Bronchial epithelial cell (primary cell): ENCODE data around the gene EHBP1. TPM values are rescaled to one million over a fixed set of nuclear protein-coding genes. Genes with fewer than 3 reads are reported as not detected.

Experiments
- DNase-seq: peaks from one replicate; pipeline ENCODE4 v3.0.0-alpha.2; 2010; ENCODE audit warnings: low read depth
- FAIRE-seq: peaks from 2 replicates; lab custom pipeline; 2011; peaks lifted over from hg19 to GRCh38; lab: Jason Lieb, UNC
- H3K27me3 ChIP-seq: 2 replicates; pipeline ENCODE4 v1.5.1; 2011; ENCODE audit warnings: low read length; ENCODE audit not compliant: control insufficient read depth, insufficient read depth
- H3K36me3 ChIP-seq: 2 replicates; pipeline ENCODE4 v1.5.1; 2011; ENCODE audit warnings: low read length; ENCODE audit not compliant: control insufficient read depth, insufficient read depth
- H3K4me3 ChIP-seq: 2 replicates; pipeline ENCODE4 v1.5.1; 2011; ENCODE audit warnings: mild to moderate bottlenecking, low read depth, low read length, control low read depth
- CTCF ChIP-seq: IDR thresholded peaks from 2 replicates; pipeline ENCODE4 v1.5.1; 2011; ENCODE audit warnings: mild to moderate bottlenecking, moderate library complexity, low read length, control low read depth, inconsistent platforms; ENCODE audit not compliant: insufficient read depth, severe bottlenecking
- total RNA-seq: library from RNA; depleted of rRNA; stranded (reverse); fragments of >200 nt; gene quantifications from 2 replicates; pipeline ENCODE4 v1.2.1, GENCODE V29; 2014

The EHBP1 gene
- total RNA-seq, 1 donor from 2014 or later = 132 TPM

- no peaks in the 10 kb centered on the region for H3K27me3 ChIP-seq
These were observed 375.9 kb downstream of the EHBP1 start for GRCh38 chr2:63081404-63081803.

GRCh38 chr2:63086687-63087086 lies 381.2 kb downstream of the EHBP1 start:
- FAIRE-seq (no peak), DNase-seq (no peak)
- H3K36me3 ChIP-seq = no peaks in the 10 kb centered on the region
- TF ChIP-seq CTCF = no peak
- H3K27me3 ChIP-seq = no peaks in the 10 kb centered on the region
- H3K4me3 ChIP-seq = no peak overlapping the region

More at GRCh38 chr2:63081404-63081803, 375.9 kb downstream of the EHBP1 start:
- DNase-seq (no peak), FAIRE-seq (no peak)
- no peaks in the 10 kb centered on the region for H3K36me3 ChIP-seq
- no peak for TF ChIP-seq CTCF
- no peak overlapping the region for H3K4me3 ChIP-seq

GRCh38 chr2:63092401-63092800 lies 386.9 kb downstream of the EHBP1 start:
- no peak overlapping the region for H3K4me3 ChIP-seq
- no peak for TF ChIP-seq CTCF
- no peaks in the 10 kb centered on the region for H3K36me3 ChIP-seq
- H3K27me3 ChIP-seq = no peaks in the 10 kb centered on the region
- FAIRE-seq (no peak), DNase-seq (no peak)

GRCh38 chr2:63092857-63093256 lies 387.3 kb downstream of the EHBP1 start:
- FAIRE-seq (no peak), DNase-seq (no peak)
- Histone ChIP-seq H3K27me3 (no peaks in the 10 kb centered on the region), H3K36me3 (no peaks in the 10 kb centered on the region), H3K4me3 (no peak overlapping the region)
- TF ChIP-seq CTCF = no peak

- no peak for TF ChIP-seq CTCF
- no peaks in the 10 kb centered on the region for H3K27me3 ChIP-seq
- no peak for DNase-seq
- no peak for FAIRE-seq
- no peak overlapping the region for H3K4me3 ChIP-seq
- no peaks in the 10 kb centered on the region for H3K36me3 ChIP-seq
These were observed 388.0 kb downstream of the EHBP1 start for GRCh38 chr2:63093502-63093901.

Other genes with a start within 250 kb of the EHBP1 start
- 1.1 and 1.2 TPM in 2 replicates for gene TMEM17, start 199.5 kb upstream of the EHBP1 start, total RNA-seq